NCI-H446 (cell line): ENCODE measurements around the gene HIGD2A.
"Not testable (repeated sequence)": the region's sequence is repeated elsewhere in the genome, so short reads cannot be mapped to it uniquely, and the experiment has no call there.

Source experiments
- DNase-seq, 2 experiments: peaks; one replicate each; lab custom pipeline; 2025; lab: John Stamatoyannopoulos, UW

HIGD2A gene

DNA sequence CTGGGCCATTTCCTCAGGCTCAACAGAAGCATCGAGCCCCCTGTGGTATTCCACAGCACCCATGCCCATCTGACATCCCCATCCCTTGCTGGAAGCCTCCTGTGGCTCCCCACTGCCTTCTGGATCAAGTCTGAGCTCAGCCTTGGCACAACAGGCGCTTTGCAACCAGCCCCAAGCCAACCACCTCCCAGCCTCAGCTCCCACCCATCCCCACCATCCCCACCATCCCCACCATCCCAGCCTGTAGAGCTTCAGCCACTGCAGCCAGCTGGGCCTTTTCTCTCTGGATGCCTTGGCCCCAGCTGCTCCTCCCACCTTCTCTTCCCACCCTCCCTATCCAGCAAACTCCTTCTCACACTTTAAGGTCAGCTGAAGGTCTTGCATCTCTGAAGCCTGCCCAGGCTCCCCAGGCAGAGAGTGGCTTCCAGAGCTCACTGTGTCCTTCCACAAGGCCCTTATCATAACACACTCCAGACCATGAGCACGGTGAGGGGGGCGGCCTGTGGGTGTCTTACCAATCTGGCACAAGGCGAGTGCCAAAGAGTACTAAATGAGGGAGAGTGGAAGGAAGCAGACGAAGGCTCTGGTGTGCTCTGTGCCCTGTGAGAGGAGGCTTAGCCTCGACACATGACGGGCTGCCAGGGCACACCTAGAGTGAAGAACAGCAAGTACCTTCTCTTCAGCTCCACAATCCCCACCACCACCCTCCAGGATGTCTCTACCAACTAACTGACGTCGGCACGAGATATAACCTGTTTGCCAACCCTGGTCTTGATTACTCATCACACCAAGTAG is 6.5 kb downstream of the HIGD2A start:
- DNase-seq, result no peak

DNA sequence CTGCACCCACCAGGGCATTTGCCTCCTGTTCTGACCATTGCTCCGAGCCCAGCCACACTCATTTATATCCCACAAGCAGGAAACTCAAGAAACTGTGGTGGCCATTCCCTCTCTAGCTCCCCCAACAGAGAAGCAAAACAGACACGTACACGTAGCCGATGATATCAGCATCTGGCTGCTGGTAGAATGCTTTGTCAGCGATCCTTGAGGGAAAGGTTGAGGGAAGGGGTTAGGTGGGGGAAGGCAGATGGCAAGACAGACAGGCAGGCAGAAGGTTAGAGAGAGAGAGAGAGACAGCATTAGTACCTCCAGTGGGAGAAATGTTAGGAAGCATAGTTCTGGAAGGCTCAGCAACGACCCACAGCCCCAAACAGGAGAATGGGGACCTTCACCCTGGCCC is 7.8 kb downstream of the HIGD2A start:
- DNase-seq, result no peak

DNA sequence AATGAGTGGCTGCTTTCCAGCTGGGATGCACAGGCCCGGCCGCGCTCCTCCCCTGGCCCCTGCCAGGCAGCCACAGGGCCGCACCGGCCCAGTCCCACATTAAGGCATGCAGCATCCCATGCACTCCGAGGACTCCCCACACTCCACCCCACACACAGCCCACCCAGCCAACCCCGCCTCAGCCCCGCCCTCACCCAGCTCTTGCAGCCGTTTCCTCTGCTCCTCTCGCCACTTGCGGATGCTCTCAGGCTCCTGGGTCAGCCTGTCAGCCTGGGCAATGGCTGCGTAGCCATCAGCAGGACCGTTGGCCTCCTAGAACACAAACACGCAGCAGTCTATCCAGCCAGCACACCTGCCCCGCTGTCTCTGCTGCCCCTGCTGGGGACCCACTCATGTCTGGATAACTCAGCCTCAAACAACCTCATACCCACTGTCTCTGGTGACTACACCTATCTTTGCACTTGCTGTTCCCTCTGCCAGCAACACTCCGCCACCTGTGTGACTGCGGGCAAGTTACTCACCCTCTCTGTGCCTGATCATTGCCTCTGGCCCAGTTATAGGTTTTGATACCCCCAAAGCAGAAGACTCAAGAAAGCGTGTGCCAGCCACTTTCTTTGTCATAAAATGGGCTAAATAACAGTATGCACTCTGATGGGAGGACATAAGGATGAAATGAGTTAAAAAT is 9.3 kb downstream of the HIGD2A start:
- DNase-seq, result no peak

DNA sequence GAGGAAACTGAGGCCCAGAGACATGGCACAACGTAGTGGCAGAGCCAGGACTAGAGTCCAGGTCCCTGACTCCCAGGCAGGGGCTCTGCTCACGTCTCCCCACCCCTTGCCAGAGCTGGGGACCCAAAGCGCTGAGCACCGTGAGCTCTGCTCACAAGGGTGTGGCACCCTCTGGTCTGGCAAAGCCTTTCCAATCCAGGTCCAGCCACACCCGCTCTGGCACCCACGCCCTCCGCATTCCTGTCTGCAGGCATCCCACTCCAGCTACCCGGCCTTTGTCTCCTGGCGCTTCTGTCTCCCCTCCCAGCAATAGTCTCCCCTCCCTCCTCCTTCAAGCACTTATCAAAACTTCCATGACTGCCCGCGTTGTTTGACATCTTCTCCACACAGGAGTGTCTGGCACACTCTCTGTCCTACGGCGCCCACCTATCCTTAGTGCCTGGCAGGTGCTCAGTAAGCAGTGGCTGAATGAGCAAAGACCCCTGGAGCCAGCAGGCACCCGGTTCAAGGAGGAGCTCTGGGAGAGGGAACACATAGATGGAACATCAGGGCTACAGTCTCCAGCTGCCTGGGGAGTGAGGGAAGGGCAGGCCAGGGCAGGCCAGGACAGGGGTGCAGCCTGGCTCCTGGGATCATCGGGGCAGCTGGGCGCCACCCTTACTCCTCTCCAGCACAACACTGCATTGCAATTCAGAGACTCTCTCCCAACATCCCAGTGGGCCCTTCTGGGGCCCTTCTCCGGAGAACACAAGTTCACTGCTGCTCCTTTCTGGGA is 12.0 kb downstream of the HIGD2A start:
- no peak for DNase-seq

DNA sequence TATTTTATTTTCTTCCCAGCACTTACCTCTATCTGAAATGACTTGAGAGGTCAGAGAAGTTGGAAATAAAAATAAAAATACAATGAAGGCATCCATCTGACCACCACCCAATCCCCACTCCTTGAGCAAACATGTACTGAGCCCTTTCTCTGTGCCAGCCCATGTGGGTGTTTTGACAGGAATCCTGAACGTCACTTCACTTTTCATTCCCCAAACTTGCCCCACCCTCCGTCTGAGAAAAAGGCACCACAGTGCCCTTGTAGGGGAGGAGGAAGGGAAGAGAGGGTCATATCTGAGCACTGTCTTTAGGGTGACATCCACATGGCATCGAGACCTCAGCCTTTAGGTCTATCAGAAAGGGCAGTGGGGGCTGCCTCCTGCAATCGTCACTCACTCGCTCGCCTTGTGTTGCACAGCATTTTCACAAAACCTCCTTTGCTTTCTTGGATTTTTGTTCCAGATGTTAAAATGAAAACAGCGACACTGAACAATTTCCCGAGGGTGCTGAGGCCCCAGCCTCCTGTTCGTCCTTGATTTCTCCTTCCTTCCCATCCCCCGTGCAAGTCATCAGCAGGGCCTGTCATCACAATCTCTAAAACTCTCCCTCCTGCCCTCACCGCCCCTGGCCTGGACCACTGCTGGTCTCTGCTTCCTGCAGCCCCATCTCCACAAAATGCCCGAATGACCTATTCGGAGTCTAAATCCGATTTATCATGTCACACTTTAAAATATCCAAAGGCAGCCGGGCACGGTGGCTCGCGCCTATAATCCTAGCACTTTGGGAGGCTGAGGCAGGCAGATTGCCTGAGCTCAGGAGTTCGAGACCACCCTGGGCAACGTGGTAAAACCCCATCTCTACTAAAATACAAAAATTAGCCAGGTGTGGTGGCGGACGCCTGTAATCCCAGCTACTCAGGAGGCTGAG is 13.0 kb downstream of the HIGD2A start:
- DNase-seq, result no peak

DNA sequence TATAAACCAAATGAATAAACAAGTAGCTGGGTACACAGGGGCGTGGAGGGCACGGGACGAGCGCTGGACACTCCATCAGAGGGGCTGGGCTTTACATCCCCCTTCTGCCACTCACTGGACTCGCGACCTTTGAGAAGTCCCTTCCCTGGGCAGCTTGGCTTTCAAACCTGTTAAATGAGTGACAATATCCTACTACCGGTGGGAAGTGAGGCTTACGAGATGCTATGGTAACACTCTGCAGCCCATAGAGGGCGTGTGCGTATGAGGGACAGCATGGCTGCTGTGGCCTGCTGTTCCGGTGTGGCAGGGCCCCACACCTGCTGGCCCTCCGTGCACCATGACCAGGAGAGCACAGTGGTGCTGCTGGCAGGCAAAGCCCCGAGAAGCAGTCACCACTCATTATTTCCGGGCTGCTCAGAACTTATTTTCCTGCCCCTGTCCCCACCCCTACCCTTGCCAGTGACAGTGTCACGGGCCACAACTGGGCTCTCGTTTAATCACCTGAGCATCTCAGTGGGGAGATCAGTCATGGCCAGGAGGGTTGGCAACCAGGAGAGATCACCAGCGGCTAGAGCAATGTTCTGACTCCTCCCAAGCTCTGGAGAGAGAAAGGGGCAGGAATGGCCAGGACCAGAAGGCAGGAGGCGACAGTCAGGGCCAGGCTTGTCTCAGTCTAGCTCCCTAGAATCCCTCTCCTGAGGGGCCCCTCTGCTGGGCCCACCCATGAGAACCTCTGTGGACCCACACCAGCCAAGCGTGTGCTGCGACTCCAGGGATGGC is 17.3 kb downstream of the HIGD2A start:
- no peak for DNase-seq

DNA sequence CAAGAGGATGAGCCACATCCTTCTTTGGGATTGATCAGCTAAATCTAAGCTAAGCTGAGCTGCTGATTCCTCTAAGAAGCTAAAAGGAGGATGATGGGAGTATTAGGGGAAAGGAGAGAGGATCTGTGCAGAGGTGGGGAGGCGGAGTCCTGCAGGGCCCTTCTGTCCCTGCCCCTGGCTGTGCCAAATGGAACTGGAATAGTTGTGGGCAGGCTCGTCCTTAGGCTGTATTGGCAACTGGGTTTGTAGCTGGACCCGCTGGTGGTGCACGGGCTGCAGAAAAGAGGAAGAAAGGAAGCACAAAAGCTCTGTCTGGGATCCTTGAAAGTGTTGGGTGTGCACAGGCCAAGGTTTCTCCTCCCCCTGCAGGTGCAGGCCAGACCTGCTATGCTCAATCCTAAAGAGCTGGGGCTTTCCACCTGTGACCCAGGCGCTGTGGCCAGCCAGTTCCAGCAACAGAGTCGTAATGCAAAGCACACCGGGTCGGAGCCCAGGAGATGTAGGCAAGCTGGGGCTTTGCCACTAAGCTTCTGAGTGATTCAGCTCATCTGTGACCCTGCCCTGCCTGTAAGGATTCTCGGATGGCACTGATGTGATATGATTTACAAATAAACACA is 18.0 kb downstream of the HIGD2A start:
- DNase-seq, result no peak

DNA sequence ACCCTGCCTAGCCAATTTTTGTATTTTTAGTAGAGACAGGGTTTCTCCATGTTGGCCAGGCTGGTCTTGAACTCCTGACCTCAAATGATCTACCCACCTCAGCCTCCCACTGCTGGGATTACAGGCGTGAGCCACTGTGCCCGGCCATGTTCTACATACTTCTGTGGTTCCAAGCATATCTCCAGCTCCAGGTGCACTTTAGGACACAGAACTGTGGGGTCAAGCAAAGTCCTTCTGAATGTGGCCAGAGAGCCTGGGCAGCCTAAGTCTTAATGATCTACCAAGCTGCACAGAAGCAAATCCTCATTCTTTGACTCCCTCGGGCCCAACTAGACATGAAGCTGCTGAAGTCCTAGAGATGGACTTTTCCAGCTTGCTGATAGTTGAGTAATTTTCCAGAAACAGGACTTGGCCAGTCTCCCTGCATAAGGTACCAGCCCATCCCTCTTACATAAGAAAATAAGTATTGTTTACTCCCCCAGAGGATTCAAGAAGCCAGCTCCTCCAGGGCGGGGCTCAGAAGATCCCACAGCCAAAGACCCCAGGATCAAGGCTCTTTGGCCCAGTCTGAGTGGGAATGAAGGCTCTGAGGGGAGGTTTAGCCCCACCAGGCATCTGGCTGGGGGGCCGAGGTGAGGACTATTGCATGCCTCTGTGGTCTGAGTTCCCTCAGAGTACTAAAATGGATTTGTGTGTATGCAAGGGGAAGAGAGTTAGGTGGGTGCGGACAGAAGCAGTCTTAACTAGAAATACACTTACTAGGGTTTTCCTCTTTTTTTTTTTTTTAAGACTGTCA is 19.1 kb downstream of the HIGD2A start:
- DNase-seq, result no peak

DNA sequence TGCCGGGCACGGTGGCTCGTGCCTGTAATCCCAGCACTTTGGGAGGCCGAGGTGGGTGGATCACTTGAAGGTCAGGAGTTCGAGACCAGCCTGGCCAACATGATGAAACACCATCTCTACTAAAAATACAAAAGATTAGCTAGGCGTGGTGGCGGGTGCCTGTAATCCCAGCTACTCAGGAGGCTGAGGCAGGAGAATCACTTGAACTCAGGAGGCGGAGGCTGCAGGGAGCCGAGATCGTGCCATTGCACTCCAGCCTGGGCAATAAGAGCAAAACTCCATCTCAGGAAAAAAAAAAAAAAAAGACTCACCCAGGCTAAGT is 19.7 kb downstream of the HIGD2A start:
- not testable (repeated sequence) for DNase-seq

DNA sequence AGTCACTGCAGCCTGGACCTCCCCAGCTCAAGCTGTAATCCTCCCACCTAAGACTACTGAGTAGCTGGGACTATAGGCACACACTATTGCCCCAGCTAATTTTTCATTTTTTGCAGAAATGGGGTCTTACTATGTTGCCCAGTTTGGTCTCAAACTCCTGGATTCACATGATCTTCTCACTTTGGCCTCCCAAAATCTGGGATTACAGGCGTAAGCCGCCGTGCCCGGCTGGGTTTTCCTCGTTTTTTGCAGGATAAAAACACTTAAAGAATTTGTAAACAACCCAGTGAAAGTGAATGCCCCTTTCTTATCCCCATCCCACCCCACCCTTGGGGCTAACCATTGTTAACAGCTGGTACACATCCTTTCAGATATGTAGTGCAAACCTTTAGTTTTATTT is 20.0 kb downstream of the HIGD2A start:
- no peak for DNase-seq

DNA sequence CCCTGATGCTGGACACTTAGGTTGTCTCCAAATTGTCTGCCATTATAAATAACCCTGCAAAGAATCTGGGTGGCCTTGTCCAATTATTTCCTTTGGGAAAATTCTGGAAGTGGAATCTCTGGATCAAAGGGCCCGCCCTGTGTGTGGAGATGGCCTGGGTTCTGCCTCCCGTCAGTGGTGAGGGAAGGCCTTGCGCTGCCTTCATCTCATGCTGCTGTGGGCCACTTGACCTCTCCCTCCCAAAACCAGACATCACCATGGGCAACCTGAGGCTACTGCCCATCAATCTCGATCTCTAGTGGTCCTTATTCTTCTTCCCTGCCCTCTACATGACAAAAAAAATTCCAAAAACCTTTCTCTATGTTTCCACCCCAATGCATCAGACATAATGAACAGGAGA is 21.2 kb downstream of the HIGD2A start:
- DNase-seq, result no peak

DNA sequence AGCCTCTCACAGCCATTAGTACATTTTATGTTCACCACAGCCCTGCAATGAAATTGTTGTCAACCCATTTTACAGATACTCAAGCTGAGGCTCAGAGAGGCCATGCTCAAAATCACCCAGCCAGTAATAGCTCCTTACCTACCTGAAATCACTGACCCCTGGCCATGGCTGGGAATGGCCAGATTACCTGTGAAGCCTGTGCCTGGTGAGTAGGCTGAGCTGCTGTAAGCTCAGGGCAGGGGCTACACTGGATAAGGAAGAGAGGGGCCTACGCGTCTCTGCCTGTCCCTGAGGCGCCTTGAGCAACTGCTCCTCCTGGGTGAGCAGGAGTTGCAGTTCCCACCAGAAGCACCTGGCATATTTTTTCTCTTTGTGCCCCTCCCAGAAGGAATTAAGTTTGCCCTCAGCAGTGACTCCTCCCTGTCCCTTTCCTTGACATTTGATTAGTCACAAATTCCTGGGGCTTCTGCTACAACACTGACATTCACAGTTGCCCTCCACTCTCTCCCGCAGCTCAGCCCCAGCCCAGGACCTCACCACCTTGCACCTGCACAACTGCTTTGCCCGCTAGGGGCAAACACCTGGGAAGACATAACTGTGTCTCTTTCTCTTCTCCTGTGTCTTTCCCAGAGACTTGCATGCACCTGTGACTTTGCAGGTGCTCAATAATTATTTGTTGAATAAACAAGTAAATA is 22.1 kb downstream of the HIGD2A start:
- DNase-seq, result no peak

DNA sequence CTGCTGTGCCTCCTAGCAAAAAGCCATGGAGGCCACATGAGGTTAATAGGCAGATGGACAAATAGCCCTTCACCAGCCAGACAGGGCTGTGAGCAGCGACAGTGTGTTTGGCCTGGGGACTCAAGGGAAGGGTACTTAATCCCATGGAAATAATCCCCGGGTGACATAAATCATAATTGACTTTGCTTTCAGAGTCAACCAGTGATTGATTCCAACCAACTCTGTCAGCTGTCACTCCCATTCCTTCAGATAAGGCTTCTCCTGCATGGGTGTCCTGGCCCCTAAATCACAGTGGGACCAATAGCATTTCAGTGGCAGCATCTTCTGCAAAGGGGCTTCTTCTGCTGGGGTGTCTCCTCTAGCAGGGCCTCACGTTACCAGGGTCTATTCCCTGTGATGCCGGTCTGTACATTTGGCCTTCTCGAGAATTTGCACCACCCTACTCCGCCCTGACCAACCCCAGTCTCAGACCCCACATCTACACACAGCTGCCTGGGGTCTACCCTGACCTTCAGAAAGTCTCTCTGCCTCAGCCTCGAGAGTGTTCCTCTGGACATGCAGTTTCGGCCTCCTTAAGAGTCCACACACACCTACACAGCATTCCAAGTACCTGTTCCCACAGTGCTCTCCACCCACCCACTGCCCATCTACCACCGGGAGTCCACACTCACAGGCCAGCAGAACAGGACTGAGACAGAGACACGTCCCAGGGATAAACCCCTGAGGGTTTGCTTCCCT is 24.1 kb downstream of the HIGD2A start:
- no peak for DNase-seq

DNA sequence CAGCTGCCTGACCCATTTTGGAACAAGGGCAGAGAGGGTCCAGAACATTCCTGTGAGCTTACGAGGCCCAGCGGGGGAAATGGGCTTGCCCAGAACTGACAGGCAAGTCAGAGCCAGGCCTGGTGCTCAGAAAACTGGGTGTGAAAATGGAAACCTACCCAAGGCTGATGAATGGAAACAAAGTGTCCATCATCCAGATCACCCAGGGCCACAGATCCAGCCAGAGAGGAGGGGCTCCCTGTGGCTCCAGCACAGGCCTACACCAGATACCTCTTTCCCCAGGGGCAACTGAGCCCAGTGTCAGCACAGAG is 24.7 kb downstream of the HIGD2A start:
- no peak for DNase-seq

DNA sequence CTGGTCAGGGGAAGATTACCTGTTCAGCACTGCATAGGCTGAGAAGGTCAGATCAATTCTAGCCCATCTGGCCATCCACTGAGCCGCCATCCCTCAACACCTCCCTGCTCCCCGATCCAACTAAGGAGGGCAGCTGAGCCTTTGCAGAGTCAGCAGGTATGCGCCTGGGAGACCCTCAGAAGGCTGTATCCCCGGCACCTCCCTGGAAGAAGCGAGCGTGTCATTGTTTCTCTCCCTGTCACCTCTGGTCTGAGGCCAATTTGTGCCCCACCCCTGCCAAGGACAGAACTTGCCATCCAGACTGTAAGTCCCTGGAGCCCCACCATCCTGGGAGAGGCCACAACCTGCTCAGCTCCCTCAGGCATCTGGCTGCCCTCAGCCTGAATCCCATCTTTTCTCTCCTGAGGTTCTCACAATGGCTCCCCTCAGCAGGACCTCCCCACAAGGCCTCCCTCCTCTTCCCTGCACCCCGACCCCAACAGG is 25.2 kb downstream of the HIGD2A start:
- DNase-seq, result no peak

DNA sequence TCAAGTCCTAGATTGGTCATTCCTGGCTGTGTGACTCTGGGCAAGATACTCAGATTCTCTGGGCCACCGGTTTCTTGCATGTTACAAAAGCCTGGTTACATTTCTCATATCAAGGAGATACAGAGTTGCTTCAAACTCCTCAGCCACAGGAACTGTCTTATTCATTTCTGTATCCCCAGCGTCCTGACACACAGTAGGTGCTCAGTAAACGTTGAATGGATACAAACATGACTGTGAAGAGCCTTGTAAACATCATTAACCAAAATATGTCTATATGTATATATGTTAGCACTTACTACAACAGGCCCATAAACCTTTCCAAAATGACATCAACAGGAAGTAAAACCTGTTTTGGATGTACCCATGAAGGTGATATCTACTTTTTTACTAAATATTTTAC is 26.2 kb downstream of the HIGD2A start:
- no peak for DNase-seq

DNA sequence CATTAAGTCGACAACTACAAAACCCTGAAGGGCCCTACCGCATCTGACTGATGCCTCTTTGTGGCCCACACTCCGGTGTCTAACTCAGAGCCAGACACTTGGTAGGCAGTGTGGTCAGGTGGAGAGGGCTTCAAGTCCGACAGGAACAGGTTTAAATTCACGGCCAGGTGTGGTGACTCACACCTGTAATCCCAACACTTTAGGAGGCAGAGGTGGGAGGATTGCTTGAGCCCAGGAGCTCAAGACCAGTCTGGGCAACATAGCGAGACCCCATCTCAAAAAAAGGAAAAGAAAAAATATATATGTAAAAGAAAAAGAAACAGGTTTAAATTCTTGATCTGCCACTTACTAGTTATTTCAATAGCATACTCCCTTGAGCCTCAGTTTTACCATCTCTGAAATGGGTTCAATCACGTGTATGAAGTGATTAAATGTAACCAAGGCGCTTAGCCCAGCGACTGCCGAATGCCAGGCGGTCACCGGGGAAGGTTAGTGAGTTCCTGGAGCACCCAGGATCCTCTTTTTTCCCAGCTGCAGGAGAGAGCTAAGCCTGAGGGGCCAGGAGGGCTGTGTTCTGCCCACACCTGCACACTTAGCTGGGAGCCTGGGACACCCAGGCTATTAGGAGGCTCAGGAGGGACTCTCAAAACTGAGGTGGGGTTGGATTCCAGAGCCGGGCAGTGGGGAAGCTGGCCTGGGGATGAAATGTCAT is 26.8 kb downstream of the HIGD2A start:
- DNase-seq, result no peak
